Measurements from ENCODE around the gene ASPSCR1. TPM values are rescaled to one million over a fixed set of nuclear protein-coding genes. Genes with fewer than 3 reads are reported as not detected.

The ASPSCR1 gene
- total and polyA plus RNA-seq, 2 of the 13 experiments (the other 11 are each of a cell fraction or from before 2014, with no cell fraction given): 274 to 314 TPM

DNA sequence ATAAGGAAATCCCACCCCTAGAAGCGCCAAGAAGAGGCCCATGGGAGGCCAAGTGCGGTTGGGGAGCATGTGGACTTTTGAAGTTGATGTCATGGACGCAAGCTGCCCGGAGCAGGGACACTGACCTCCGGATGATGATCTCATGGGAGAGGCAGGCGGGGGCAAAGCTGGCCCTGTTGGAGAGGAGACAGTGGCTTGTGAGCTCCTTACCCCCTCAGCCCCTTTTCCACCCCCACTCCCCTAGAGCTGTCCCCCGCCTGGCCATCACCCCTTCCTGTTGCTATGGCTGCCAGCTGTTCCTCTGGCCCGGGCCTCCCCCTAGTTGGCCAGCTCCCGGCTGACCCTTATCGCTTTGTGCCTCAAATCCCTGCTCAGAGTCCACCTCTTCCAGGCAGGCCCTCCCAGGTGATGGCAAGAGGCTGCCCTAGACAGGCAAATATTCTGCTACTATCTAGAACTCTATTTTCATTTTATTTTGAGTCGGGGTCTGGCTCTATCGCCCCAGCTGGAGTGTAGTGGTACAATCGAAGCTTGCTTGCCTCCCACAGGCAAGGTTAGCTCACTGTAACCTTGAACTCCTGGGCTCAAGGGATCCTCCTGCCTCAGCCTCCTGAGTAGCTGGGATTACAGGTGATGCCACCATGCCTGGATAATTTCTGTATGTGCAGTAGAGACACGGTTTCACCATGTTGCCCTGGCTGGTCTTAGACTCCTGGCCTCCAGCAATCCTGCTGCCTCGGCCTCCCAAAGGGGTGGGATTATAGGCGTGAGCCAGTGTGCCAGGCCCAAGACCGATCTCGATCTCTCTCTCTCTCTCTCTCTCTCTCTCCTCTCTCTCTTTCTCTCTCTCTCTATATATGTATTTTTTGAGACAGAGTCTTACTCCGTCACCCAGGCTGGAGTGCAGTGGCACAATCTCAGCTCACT is 23.0 kb upstream of the ASPSCR1 start (continued):
- TF ChIP-seq, protein P1, sequence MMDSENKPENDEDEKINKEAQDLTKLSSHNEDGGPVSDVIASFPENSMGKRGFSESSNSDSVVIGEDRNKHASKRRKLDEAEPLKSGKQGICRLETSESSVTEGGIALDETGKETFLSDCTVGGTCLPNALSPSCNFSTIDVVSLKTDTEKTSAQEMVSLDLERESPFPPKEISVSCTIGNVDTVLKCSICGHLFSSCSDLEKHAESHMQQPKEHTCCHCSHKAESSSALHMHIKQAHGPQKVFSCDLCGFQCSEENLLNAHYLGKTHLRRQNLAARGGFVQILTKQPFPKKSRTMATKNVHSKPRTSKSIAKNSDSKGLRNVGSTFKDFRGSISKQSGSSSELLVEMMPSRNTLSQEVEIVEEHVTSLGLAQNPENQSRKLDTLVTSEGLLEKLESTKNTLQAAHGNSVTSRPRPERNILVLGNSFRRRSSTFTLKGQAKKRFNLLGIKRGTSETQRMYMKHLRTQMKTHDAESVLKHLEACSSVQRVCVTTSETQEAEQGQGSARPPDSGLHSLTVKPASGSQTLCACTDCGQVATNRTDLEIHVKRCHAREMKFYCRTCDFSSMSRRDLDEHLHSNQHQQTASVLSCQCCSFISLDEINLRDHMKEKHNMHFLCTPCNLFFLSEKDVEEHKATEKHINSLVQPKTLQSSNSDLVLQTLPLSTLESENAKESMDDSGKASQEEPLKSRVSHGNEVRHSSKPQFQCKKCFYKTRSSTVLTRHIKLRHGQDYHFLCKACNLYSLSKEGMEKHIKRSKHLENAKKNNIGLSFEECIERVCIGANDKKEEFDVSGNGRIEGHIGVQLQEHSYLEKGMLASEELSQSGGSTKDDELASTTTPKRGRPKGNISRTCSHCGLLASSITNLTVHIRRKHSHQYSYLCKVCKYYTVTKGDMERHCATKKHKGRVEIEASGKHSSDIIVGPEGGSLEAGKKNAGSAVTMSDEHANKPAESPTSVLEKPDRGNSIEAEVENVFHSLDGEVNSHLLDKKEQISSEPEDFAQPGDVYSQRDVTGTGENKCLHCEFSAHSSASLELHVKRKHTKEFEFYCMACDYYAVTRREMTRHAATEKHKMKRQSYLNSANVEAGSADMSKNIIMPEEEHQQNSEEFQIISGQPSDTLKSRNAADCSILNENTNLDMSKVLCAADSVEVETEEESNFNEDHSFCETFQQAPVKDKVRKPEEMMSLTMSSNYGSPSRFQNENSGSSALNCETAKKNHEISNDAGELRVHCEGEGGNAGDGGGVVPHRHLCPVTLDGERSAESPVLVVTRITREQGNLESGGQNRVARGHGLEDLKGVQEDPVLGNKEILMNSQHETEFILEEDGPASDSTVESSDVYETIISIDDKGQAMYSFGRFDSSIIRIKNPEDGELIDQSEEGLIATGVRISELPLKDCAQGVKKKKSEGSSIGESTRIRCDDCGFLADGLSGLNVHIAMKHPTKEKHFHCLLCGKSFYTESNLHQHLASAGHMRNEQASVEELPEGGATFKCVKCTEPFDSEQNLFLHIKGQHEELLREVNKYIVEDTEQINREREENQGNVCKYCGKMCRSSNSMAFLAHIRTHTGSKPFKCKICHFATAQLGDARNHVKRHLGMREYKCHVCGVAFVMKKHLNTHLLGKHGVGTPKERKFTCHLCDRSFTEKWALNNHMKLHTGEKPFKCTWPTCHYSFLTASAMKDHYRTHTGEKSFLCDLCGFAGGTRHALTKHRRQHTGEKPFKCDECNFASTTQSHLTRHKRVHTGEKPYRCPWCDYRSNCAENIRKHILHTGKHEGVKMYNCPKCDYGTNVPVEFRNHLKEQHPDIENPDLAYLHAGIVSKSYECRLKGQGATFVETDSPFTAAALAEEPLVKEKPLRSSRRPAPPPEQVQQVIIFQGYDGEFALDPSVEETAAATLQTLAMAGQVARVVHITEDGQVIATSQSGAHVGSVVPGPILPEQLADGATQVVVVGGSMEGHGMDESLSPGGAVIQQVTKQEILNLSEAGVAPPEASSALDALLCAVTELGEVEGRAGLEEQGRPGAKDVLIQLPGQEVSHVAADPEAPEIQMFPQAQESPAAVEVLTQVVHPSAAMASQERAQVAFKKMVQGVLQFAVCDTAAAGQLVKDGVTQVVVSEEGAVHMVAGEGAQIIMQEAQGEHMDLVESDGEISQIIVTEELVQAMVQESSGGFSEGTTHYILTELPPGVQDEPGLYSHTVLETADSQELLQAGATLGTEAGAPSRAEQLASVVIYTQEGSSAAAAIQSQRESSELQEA (CRISPR knock-in tag; IDR thresholded peaks at IDR 0.05; ENCODE audit: not compliant biosample characterization): no peak
- peak; percentile 45 for TF ChIP-seq POLR2G (IDR thresholded peaks at IDR 0.05; ENCODE audit: low read depth, low read length)
- TF ChIP-seq SP140L (CRISPR knock-in tag; IDR thresholded peaks at IDR 0.05; ENCODE audit: borderline replicate concordance): no peak
- no peak for TF ChIP-seq ZNF572 (CRISPR knock-in tag; IDR thresholded peaks at IDR 0.05)
- TF ChIP-seq ZSCAN29 (CRISPR knock-in tag; conservative IDR thresholded peaks at IDR 0.05): no peak
- TF ChIP-seq, protein P2, sequence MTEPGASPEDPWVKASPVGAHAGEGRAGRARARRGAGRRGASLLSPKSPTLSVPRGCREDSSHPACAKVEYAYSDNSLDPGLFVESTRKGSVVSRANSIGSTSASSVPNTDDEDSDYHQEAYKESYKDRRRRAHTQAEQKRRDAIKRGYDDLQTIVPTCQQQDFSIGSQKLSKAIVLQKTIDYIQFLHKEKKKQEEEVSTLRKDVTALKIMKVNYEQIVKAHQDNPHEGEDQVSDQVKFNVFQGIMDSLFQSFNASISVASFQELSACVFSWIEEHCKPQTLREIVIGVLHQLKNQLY (CRISPR knock-in tag; IDR thresholded peaks at IDR 0.05): no peak
- no peak for TF ChIP-seq KLF11 (CRISPR knock-in tag; IDR thresholded peaks at IDR 0.05)
- no peak for TF ChIP-seq ZNF530 (CRISPR knock-in tag; IDR thresholded peaks at IDR 0.05; ENCODE audit: low read depth)
- TF ChIP-seq MED1 (CRISPR knock-in tag; IDR thresholded peaks at IDR 0.05): 0 out of 2 replicates have a peak, but pooled peaks have one; percentile 4
- TF ChIP-seq POLR2AphosphoS5 (IDR thresholded peaks at IDR 0.05; ENCODE audit: low read depth, low read length): no peak; the same call in 1 of the 2 replicates
- TF ChIP-seq, protein P3, sequence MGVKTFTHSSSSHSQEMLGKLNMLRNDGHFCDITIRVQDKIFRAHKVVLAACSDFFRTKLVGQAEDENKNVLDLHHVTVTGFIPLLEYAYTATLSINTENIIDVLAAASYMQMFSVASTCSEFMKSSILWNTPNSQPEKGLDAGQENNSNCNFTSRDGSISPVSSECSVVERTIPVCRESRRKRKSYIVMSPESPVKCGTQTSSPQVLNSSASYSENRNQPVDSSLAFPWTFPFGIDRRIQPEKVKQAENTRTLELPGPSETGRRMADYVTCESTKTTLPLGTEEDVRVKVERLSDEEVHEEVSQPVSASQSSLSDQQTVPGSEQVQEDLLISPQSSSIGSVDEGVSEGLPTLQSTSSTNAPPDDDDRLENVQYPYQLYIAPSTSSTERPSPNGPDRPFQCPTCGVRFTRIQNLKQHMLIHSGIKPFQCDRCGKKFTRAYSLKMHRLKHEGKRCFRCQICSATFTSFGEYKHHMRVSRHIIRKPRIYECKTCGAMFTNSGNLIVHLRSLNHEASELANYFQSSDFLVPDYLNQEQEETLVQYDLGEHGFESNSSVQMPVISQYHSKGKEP (CRISPR knock-in tag; IDR thresholded peaks at IDR 0.05): no peak
- TF ChIP-seq ZSCAN21 (CRISPR knock-in tag; IDR thresholded peaks at IDR 0.05; ENCODE audit: borderline replicate concordance): no peak
- no peak for TF ChIP-seq SKI (IDR thresholded peaks at IDR 0.05; ENCODE audit: partially characterized antibody)
- TF ChIP-seq NFRKB (IDR thresholded peaks at IDR 0.05): no peak
- no peak for TF ChIP-seq ZNF468 (CRISPR knock-in tag; IDR thresholded peaks at IDR 0.05)
- TF ChIP-seq, protein P4, sequence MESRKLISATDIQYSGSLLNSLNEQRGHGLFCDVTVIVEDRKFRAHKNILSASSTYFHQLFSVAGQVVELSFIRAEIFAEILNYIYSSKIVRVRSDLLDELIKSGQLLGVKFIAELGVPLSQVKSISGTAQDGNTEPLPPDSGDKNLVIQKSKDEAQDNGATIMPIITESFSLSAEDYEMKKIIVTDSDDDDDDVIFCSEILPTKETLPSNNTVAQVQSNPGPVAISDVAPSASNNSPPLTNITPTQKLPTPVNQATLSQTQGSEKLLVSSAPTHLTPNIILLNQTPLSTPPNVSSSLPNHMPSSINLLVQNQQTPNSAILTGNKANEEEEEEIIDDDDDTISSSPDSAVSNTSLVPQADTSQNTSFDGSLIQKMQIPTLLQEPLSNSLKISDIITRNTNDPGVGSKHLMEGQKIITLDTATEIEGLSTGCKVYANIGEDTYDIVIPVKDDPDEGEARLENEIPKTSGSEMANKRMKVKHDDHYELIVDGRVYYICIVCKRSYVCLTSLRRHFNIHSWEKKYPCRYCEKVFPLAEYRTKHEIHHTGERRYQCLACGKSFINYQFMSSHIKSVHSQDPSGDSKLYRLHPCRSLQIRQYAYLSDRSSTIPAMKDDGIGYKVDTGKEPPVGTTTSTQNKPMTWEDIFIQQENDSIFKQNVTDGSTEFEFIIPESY (CRISPR knock-in tag; IDR thresholded peaks at IDR 0.05): peak; percentile 70
- no peak for TF ChIP-seq ZNF256 (CRISPR knock-in tag; conservative IDR thresholded peaks at IDR 0.05)
